Measurements from ENCODE around the gene AFF3.

DNA sequence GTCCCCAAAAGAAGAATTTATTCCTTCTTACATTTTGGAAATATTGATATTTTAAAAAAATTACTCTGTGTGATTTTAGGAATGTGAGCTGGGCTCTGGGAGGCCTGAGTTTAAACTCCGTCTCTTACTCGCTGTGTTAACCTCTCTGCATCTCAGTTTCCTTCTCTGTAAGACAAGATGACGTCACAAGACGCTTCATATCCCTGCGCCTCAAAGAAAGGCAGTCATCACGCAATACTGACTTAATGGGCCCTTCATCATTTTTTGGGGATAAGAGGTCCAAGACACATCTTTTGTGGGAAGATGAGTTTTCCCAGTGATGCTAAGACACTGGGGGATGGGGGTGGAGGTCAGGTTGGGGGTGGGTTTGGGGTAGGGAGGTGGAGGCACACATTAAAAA, 320.4 kb downstream of the AFF3 start:
- TF ChIP-seq, protein P1, sequence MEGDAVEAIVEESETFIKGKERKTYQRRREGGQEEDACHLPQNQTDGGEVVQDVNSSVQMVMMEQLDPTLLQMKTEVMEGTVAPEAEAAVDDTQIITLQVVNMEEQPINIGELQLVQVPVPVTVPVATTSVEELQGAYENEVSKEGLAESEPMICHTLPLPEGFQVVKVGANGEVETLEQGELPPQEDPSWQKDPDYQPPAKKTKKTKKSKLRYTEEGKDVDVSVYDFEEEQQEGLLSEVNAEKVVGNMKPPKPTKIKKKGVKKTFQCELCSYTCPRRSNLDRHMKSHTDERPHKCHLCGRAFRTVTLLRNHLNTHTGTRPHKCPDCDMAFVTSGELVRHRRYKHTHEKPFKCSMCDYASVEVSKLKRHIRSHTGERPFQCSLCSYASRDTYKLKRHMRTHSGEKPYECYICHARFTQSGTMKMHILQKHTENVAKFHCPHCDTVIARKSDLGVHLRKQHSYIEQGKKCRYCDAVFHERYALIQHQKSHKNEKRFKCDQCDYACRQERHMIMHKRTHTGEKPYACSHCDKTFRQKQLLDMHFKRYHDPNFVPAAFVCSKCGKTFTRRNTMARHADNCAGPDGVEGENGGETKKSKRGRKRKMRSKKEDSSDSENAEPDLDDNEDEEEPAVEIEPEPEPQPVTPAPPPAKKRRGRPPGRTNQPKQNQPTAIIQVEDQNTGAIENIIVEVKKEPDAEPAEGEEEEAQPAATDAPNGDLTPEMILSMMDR (IDR thresholded peaks at IDR 0.05), result no peak
- TF ChIP-seq POLR2A (IDR thresholded peaks at IDR 0.05), result no peak
